ENCODE measurements around the gene RNASE7.

RNASE7 gene

GRCh38 chr14:21068521-21069387, 26.6 kb downstream of the RNASE7 start:
- DNase-seq (ENCODE audit: low read depth in 2 of 2) = peak in 1 of 2 donors; percentile 31

- DNase-seq (ENCODE audit: low read depth in 2 of 2) = no peak
Observed at GRCh38 chr14:21069388-21070082, 27.4 kb downstream of the RNASE7 start.

- no peak for DNase-seq (ENCODE audit: low read depth in 2 of 2)
Observed at GRCh38 chr14:21070083-21070609, 28.0 kb downstream of the RNASE7 start, which contains the start of gene ARHGEF40. TSS of gene ARHGEF40 (plus strand) at chr14:21070304. CDS start at chr14:21070397, 93 bp downstream.

- no peak for DNase-seq (ENCODE audit: low read depth in 2 of 2)
Observed at GRCh38 chr14:21070610-21071224, 28.6 kb downstream of the RNASE7 start.

GRCh38 chr14:21071225-21072030, 29.3 kb downstream of the RNASE7 start:
- no peak for DNase-seq (ENCODE audit: low read depth in 2 of 2)

GRCh38 chr14:21072031-21072473, 29.9 kb downstream of the RNASE7 start:
- DNase-seq (ENCODE audit: low read depth in 2 of 2) = no peak

GRCh38 chr14:21072781-21073339, 30.7 kb downstream of the RNASE7 start:
- DNase-seq (ENCODE audit: low read depth in 2 of 2) = no peak

GRCh38 chr14:21073921-21074320, 31.8 kb downstream of the RNASE7 start:
- DNase-seq (ENCODE audit: low read depth in 2 of 2) = no peak

- no peak for DNase-seq (ENCODE audit: low read depth in 2 of 2)
Observed at GRCh38 chr14:21074398-21075272, 32.5 kb downstream of the RNASE7 start.

- DNase-seq (ENCODE audit: low read depth in 2 of 2) = no peak
Observed at GRCh38 chr14:21075719-21076437, 33.7 kb downstream of the RNASE7 start.

GRCh38 chr14:21077672-21078071, 35.5 kb downstream of the RNASE7 start:
- DNase-seq (ENCODE audit: low read depth in 2 of 2) = no peak

- no peak for DNase-seq (ENCODE audit: low read depth in 2 of 2)
Observed at GRCh38 chr14:21078287-21078686, 36.1 kb downstream of the RNASE7 start.

- no peak for DNase-seq (ENCODE audit: low read depth in 2 of 2)
Observed at GRCh38 chr14:21078726-21079125, 36.6 kb downstream of the RNASE7 start.

- no peak for DNase-seq (ENCODE audit: low read depth in 2 of 2)
Observed at GRCh38 chr14:21081521-21082142, 39.5 kb downstream of the RNASE7 start.

- DNase-seq (ENCODE audit: low read depth in 2 of 2) = no peak
Observed at GRCh38 chr14:21083565-21084325, 41.6 kb downstream of the RNASE7 start.

GRCh38 chr14:21084396-21084795, 42.2 kb downstream of the RNASE7 start:
- DNase-seq (ENCODE audit: low read depth in 2 of 2) = no peak

- DNase-seq (ENCODE audit: low read depth in 2 of 2) = no peak
Observed at GRCh38 chr14:21084998-21085853, 43.1 kb downstream of the RNASE7 start.
